ENCODE data around the gene ANKRD34A.

Gene ANKRD34A

GRCh38 chr1:145997718-145998023 lies 33.3 kb upstream of the ANKRD34A start:
- no peak for DNase-seq (ENCODE audit: low read depth, low spot score)
- H3K9me3 ChIP-seq (ENCODE audit: low read depth, low read length), result no peaks in the 10 kb centered on the region
- no peak for TF ChIP-seq EZH2 (IDR thresholded peaks at IDR 0.05)
- no peak for TF ChIP-seq POLR2AphosphoS5 (IDR thresholded peaks at IDR 0.05; ENCODE audit: borderline replicate concordance, low read depth, low read length)
- no peak for TF ChIP-seq FOXP2 (optimal IDR thresholded peaks at IDR 0.05; ENCODE audit: control extremely low read depth, extremely low read length, insufficient read depth)
- H3K9ac ChIP-seq (ENCODE audit: insufficient read length), result no peak overlapping the region
- no peak overlapping the region for H3K27ac ChIP-seq
- H3K4me3 ChIP-seq, result no peak overlapping the region
- peaks cover 3% of the 10 kb centered on the region; the same call in 1 of the 2 replicates for H3K36me3 ChIP-seq (ENCODE audit: insufficient read depth, low read length)

GRCh38 chr1:145997016-145997717 lies 32.8 kb upstream of the ANKRD34A start:
- TF ChIP-seq EZH2 (IDR thresholded peaks at IDR 0.05) (no peak), POLR2AphosphoS5 (IDR thresholded peaks at IDR 0.05; ENCODE audit: borderline replicate concordance, low read depth, low read length) (no peak)
- no peak overlapping the region for H3K27ac ChIP-seq
- H3K9me3 ChIP-seq (ENCODE audit: low read depth, low read length), result no peaks in the 10 kb centered on the region
- peaks cover 3% of the 10 kb centered on the region; the same call in 1 of the 2 replicates for H3K36me3 ChIP-seq (ENCODE audit: insufficient read depth, low read length)
- peak overlapping the region; percentile 58 for H3K9ac ChIP-seq (ENCODE audit: insufficient read length)
- peak overlapping the region; percentile 86 for H3K4me3 ChIP-seq
- DNase-seq (ENCODE audit: low read depth, low spot score), result no peak

GRCh38 chr1:145996433-145997015 lies 32.1 kb upstream of the ANKRD34A start, which contains the start of gene TXNIP:
Gene TXNIP, minus strand, starts transcription at chr1:145996579. Its CDS starts 313 bp downstream, at chr1:145996266.
- Histone ChIP-seq H3K9me3 (ENCODE audit: low read depth, low read length) (no peaks in the 10 kb centered on the region), H3K27ac (no peak within 1 kb of the TSS), H3K36me3 (ENCODE audit: insufficient read depth, low read length) (peaks cover 3% of the 10 kb centered on the region; the same call in 1 of the 2 replicates), H3K9ac (ENCODE audit: insufficient read length) (peak within 1 kb of the TSS; percentile 58), H3K4me3 (peak within 1 kb of the TSS; percentile 86)
- TF ChIP-seq POLR2AphosphoS5 (IDR thresholded peaks at IDR 0.05; ENCODE audit: borderline replicate concordance, low read depth, low read length) (peak; percentile 97), EZH2 (IDR thresholded peaks at IDR 0.05) (no peak), FOXP2 (optimal IDR thresholded peaks at IDR 0.05; ENCODE audit: control extremely low read depth, extremely low read length, insufficient read depth) (peak; percentile 72)
- peak; percentile 44 for DNase-seq (ENCODE audit: low read depth, low spot score)

GRCh38 chr1:145995964-145996432 lies 31.6 kb upstream of the ANKRD34A start:
- TF ChIP-seq POLR2AphosphoS5 (IDR thresholded peaks at IDR 0.05; ENCODE audit: borderline replicate concordance, low read depth, low read length), result no peak
- no peak for TF ChIP-seq EZH2 (IDR thresholded peaks at IDR 0.05)
- TF ChIP-seq FOXP2 (optimal IDR thresholded peaks at IDR 0.05; ENCODE audit: control extremely low read depth, extremely low read length, insufficient read depth), result no peak
- H3K27ac ChIP-seq, result no peak overlapping the region

GRCh38 chr1:145995148-145995881 lies 30.9 kb upstream of the ANKRD34A start:
- no peak overlapping the region for H3K27ac ChIP-seq
- peak overlapping the region; percentile 58 for H3K9ac ChIP-seq (ENCODE audit: insufficient read length)
- peak overlapping the region; percentile 86 for H3K4me3 ChIP-seq
- H3K36me3 ChIP-seq (ENCODE audit: insufficient read depth, low read length), result peaks cover 3% of the 10 kb centered on the region; the same call in 1 of the 2 replicates
- TF ChIP-seq POLR2AphosphoS5 (IDR thresholded peaks at IDR 0.05; ENCODE audit: borderline replicate concordance, low read depth, low read length) (no peak), EZH2 (IDR thresholded peaks at IDR 0.05) (no peak), FOXP2 (optimal IDR thresholded peaks at IDR 0.05; ENCODE audit: control extremely low read depth, extremely low read length, insufficient read depth) (no peak)
- H3K9me3 ChIP-seq (ENCODE audit: low read depth, low read length), result no peaks in the 10 kb centered on the region
- no peak for DNase-seq (ENCODE audit: low read depth, low spot score)

More at GRCh38 chr1:145995964-145996432, 31.6 kb upstream of the ANKRD34A start:
- Histone ChIP-seq H3K9ac (ENCODE audit: insufficient read length) (peak overlapping the region; percentile 58), H3K4me3 (peak overlapping the region; percentile 86), H3K36me3 (ENCODE audit: insufficient read depth, low read length) (peaks cover 3% of the 10 kb centered on the region; the same call in 1 of the 2 replicates), H3K9me3 (ENCODE audit: low read depth, low read length) (no peaks in the 10 kb centered on the region)
- no peak for DNase-seq (ENCODE audit: low read depth, low spot score)

GRCh38 chr1:145994391-145995120 lies 30.2 kb upstream of the ANKRD34A start:
- no peak for TF ChIP-seq FOXP2 (optimal IDR thresholded peaks at IDR 0.05; ENCODE audit: control extremely low read depth, extremely low read length, insufficient read depth)
- TF ChIP-seq EZH2 (IDR thresholded peaks at IDR 0.05), result no peak
- Histone ChIP-seq H3K9ac (ENCODE audit: insufficient read length) (no peak overlapping the region), H3K36me3 (ENCODE audit: insufficient read depth, low read length) (peaks cover 3% of the 10 kb centered on the region; the same call in 1 of the 2 replicates), H3K4me3 (peak overlapping the region; percentile 86; the same call in 1 of the 2 replicates), H3K9me3 (ENCODE audit: low read depth, low read length) (no peaks in the 10 kb centered on the region), H3K27ac (no peak overlapping the region)
- DNase-seq (ENCODE audit: low read depth, low spot score), result no peak

GRCh38 chr1:145993618-145994390 lies 29.4 kb upstream of the ANKRD34A start:
- Histone ChIP-seq H3K36me3 (ENCODE audit: insufficient read depth, low read length) (peaks cover 3% of the 10 kb centered on the region; the same call in 1 of the 2 replicates), H3K9me3 (ENCODE audit: low read depth, low read length) (no peaks in the 10 kb centered on the region), H3K4me3 (no peak overlapping the region), H3K9ac (ENCODE audit: insufficient read length) (no peak overlapping the region), H3K27ac (no peak overlapping the region)
- TF ChIP-seq POLR2AphosphoS5 (IDR thresholded peaks at IDR 0.05; ENCODE audit: borderline replicate concordance, low read depth, low read length), result no peak
- TF ChIP-seq EZH2 (IDR thresholded peaks at IDR 0.05), result no peak
- no peak for TF ChIP-seq FOXP2 (optimal IDR thresholded peaks at IDR 0.05; ENCODE audit: control extremely low read depth, extremely low read length, insufficient read depth)
- no peak for DNase-seq (ENCODE audit: low read depth, low spot score)

Data from SK-N-MC (cell line).